OCI-M2 (cell line): ENCODE results near the gene CPNE2.

Source experiments
- DNase-seq: peaks from one replicate; lab custom pipeline; 2025; ENCODE audit not compliant: unreplicated experiment; lab: John Stamatoyannopoulos, UW

CPNE2 gene

GRCh38 chr16:57191056-57191571, 98.7 kb downstream of the CPNE2 start:
- no peak for DNase-seq

GRCh38 chr16:57192146-57192545, 99.8 kb downstream of the CPNE2 start:
- DNase-seq: no peak

GRCh38 chr16:57192720-57193486, 100.5 kb downstream of the CPNE2 start:
- DNase-seq: no peak

DNA sequence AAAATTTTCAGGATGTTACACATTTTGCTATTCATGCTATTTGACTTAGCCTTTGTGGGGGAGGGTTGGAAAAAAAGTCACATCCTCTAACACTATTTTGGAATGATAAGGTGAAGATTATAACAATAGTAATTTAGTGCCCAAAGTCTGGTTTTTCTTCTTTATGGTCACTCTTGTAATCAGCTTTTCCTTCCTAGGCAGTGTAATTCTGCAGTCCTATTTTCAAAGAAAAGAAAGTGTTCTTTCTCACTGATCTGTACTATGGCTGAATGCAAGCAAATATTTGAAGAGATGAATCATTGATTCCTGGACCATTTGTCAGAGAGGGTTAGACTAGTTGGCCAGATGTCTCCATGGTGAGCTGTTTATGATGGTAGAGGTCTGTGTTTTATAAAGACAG, 102.1 kb downstream of the CPNE2 start:
- no peak for DNase-seq

GRCh38 chr16:57196286-57196685, 103.9 kb downstream of the CPNE2 start:
- DNase-seq: no peak

- no peak for DNase-seq
Measured at GRCh38 chr16:57196753-57197152, 104.4 kb downstream of the CPNE2 start.
